Measurements from ENCODE around the gene ATRNL1. TPM values are rescaled to one million over a fixed set of nuclear protein-coding genes. Genes with fewer than 3 reads are reported as not detected.

ATRNL1 gene
- polyA plus RNA-seq, 1 of the 3 experiments (the other 2 are of a cell fraction) = 0.67 TPM

GRCh38 chr10:115593060-115593459 is 499.9 kb downstream of the ATRNL1 start:
- WGBS (ENCODE audit: low lambda C conversion rate) = 29% methylated on average over 2 of the region's 2 CpGs
- Histone ChIP-seq H3F3A (replicated peaks; ENCODE audit: insufficient read depth) (no peaks in the 10 kb centered on the region), H3K9me3 (no peaks in the 10 kb centered on the region), H3K4me3 (ENCODE audit: low read depth in 2 of 2, low read length in 1 of 2) (no peak overlapping the region), H3K79me2 (ENCODE audit: insufficient read depth) (no peaks in the 10 kb centered on the region), H3K27me3 (ENCODE audit: insufficient read depth) (no peaks in the 10 kb centered on the region), H4K20me1 (ENCODE audit: insufficient read depth) (no peaks in the 10 kb centered on the region), H3K4me1 (ENCODE audit: control insufficient read depth in 1 of 2, insufficient read depth in 2 of 2, low read depth in 1 of 2, low read length in 1 of 2) (no peaks in the 10 kb centered on the region), H3K27ac (ENCODE audit: low read depth in 2 of 2, low read length in 1 of 2) (no peak overlapping the region), H3K4me2 (no peak overlapping the region), H2AFZ (ENCODE audit: low read depth) (no peak overlapping the region), H3K9ac (no peak overlapping the region), H3K9me2 (no peaks in the 10 kb centered on the region), H3K36me3 (replicated peaks in 1 of 2; ENCODE audit: control insufficient read depth in 1 of 2, insufficient read depth in 2 of 2, low read length in 1 of 2) (no peaks in the 10 kb centered on the region)
- DNase-seq = no peak
- ChIA-PET CTCF (no interaction called here), POLR2A (no interaction called here)
- TF ChIP-seq GATA2 (CRISPR knock-in tag; IDR thresholded peaks at IDR 0.05) = no peak
- no peak for TF ChIP-seq MAX (IDR thresholded peaks at IDR 0.05; ENCODE audit: low read depth)
- no peak for TF ChIP-seq TCF12 (IDR thresholded peaks at IDR 0.05)
- TF ChIP-seq EP300 (IDR thresholded peaks at IDR 0.05; ENCODE audit: borderline replicate concordance in 1 of 2, low read depth in 1 of 2, low read length in 1 of 2) = no peak
- TF ChIP-seq GABPA (IDR thresholded peaks at IDR 0.05; ENCODE audit: low read depth) = no peak

GRCh38 chr10:115604627-115605026 is 511.5 kb downstream of the ATRNL1 start:
- H3K36me3 ChIP-seq (replicated peaks in 1 of 2; ENCODE audit: control insufficient read depth in 1 of 2, insufficient read depth in 2 of 2, low read length in 1 of 2) = no peaks in the 10 kb centered on the region
- POLR2A ChIA-PET = no interaction called here
- H3K27ac ChIP-seq (ENCODE audit: low read depth in 2 of 2, low read length in 1 of 2) = peak overlapping the region in 1 of 2 experiments; percentile 2; a peak in 2 of 4 replicates
- H3K79me2 ChIP-seq (ENCODE audit: insufficient read depth) = no peaks in the 10 kb centered on the region
- H4K20me1 ChIP-seq (ENCODE audit: insufficient read depth) = no peaks in the 10 kb centered on the region
- TF ChIP-seq PBX3 (IDR thresholded peaks at IDR 0.05) (no peak), MXI1 (IDR thresholded peaks at IDR 0.05; ENCODE audit: low read depth, low read length) (no peak), ELF1 (IDR thresholded peaks at IDR 0.05) (no peak), EZH2phosphoT487 (IDR thresholded peaks at IDR 0.05; ENCODE audit: borderline replicate concordance, low read depth) (no peak), TAF1 (IDR thresholded peaks at IDR 0.05; ENCODE audit: borderline replicate concordance, low read depth, low read length) (no peak), RFX5 (IDR thresholded peaks at IDR 0.05; ENCODE audit: low read length) (no peak), GABPA (IDR thresholded peaks at IDR 0.05; ENCODE audit: low read depth) (no peak), RCOR1 (IDR thresholded peaks at IDR 0.05; ENCODE audit: low read length) (no peak), EP300 (IDR thresholded peaks at IDR 0.05; ENCODE audit: borderline replicate concordance in 1 of 2, low read depth in 1 of 2, low read length in 1 of 2) (no peak; a peak in 1 of 4 replicates), USF2 (IDR thresholded peaks at IDR 0.05; ENCODE audit: borderline replicate concordance, low read depth, low read length) (no peak), SIN3A (IDR thresholded peaks at IDR 0.05; ENCODE audit: borderline replicate concordance, low read depth, low read length) (no peak)
- H3F3A ChIP-seq (replicated peaks; ENCODE audit: insufficient read depth) = no peaks in the 10 kb centered on the region
- 24% methylated on average over 2 of the region's 2 CpGs for WGBS (ENCODE audit: low lambda C conversion rate)
- peak; percentile 30 for DNase-seq
- no peaks in the 10 kb centered on the region for H3K27me3 ChIP-seq (ENCODE audit: insufficient read depth)
- no peaks in the 10 kb centered on the region; a peak in 1 of 4 replicates for H3K4me1 ChIP-seq (ENCODE audit: control insufficient read depth in 1 of 2, insufficient read depth in 2 of 2, low read depth in 1 of 2, low read length in 1 of 2)
- no peak overlapping the region for H3K4me3 ChIP-seq (ENCODE audit: low read depth in 2 of 2, low read length in 1 of 2)
- no peaks in the 10 kb centered on the region for H3K9me2 ChIP-seq
- H3K9ac ChIP-seq = no peak overlapping the region
- CTCF ChIA-PET = interaction anchor here (1.5 kb wide), 2 partner anchors 33 to 728 kb away, joined by 3 read pairs; no protein-coding TSS in a partner anchor
- H3K9me3 ChIP-seq = no peaks in the 10 kb centered on the region
- H2AFZ ChIP-seq (ENCODE audit: low read depth) = no peak overlapping the region
- no peak overlapping the region for H3K4me2 ChIP-seq
